Neural progenitor cell (in vitro differentiated cells): Measurements from ENCODE around the gene PARVA. TPM values are rescaled to one million over a fixed set of nuclear protein-coding genes. Genes with fewer than 3 reads are reported as not detected.

Experiments used
- DNase-seq: peaks from one replicate; pipeline ENCODE4 v3.0.0-alpha.2; 2016; ENCODE audit warnings: low spot score
- H2AFZ ChIP-seq: fragments of 200-600 bp; sonication (generic); replicated peaks from 2 replicates; pipeline ENCODE4 v1.6.1; 2016; ENCODE audit warnings: antibody characterized with exemption
- H3F3A ChIP-seq: fragments of 200-600 bp; sonication (generic); 2 replicates; pipeline ENCODE4 v1.6.1; 2016; ENCODE audit warnings: antibody characterized with exemption, low read depth
- H3K27ac ChIP-seq: fragments of 200-600 bp; sonication (generic); 2 replicates; pipeline ENCODE4 v1.5.1; 2016; ENCODE audit warnings: mild to moderate bottlenecking
- H3K27me3 ChIP-seq: fragments of 200-600 bp; sonication (generic); 2 replicates; pipeline ENCODE4 v1.6.1; 2016; ENCODE audit warnings: mild to moderate bottlenecking, moderate library complexity
- H3K36me3 ChIP-seq: fragments of 200-600 bp; sonication (generic); 2 replicates; pipeline ENCODE4 v1.5.1; 2016
- H3K4me1 ChIP-seq: fragments of 200-600 bp; sonication (generic); 2 replicates; pipeline ENCODE4 v1.6.1; 2016; ENCODE audit warnings: mixed run types
- H3K4me2 ChIP-seq: fragments of 200-600 bp; sonication (generic); 2 replicates; pipeline ENCODE4 v1.6.1; 2016
- H3K4me3 ChIP-seq: fragments of 200-600 bp; sonication (generic); 2 replicates; pipeline ENCODE4 v1.5.1; 2016
- H3K79me2 ChIP-seq: fragments of 200-600 bp; sonication (generic); 2 replicates; pipeline ENCODE4 v1.6.1; 2016; ENCODE audit warnings: low read depth
- H3K9ac ChIP-seq: fragments of 200-600 bp; sonication (generic); 2 replicates; pipeline ENCODE4 v1.6.1; 2016
- H3K9me3 ChIP-seq: fragments of 200-600 bp; sonication (generic); 2 replicates; pipeline ENCODE4 v1.5.1; 2016; ENCODE audit warnings: low read depth
- H4K20me1 ChIP-seq: fragments of 200-600 bp; sonication (generic); 2 replicates; pipeline ENCODE4 v1.6.1; 2016; ENCODE audit warnings: low read depth
- H3K27ac Mint-ChIP-seq: 3 replicates; pipeline ENCODE4 v1.8.0; 2021; ENCODE audit warnings: mixed read lengths
- H3K27me3 Mint-ChIP-seq: 2 replicates; pipeline ENCODE4 v1.8.0; 2022; ENCODE audit warnings: low read depth, mild to moderate bottlenecking, inconsistent platforms, moderate library complexity, mixed read lengths; ENCODE audit not compliant: insufficient read depth
- H3K36me3 Mint-ChIP-seq: 3 replicates; pipeline ENCODE4 v1.8.0; 2021; ENCODE audit warnings: mixed read lengths
- H3K4me1 Mint-ChIP-seq: 3 replicates; pipeline ENCODE4 v1.8.0; 2021; ENCODE audit warnings: mixed read lengths
- H3K4me3 Mint-ChIP-seq: 3 replicates; pipeline ENCODE4 v1.8.0; 2021; ENCODE audit warnings: mild to moderate bottlenecking, moderate library complexity, mixed read lengths
- H3K9me3 Mint-ChIP-seq: 3 replicates; pipeline ENCODE4 v1.8.0; 2020; ENCODE audit warnings: mixed read lengths
- CTCF ChIP-seq: fragments of 200-600 bp; sonication (generic); IDR thresholded peaks from 2 replicates; pipeline ENCODE4 v1.5.1; 2017; ENCODE audit warnings: antibody characterized with exemption, mild to moderate bottlenecking
- EZH2 ChIP-seq: fragments of 200-600 bp; sonication (generic); IDR thresholded peaks from 2 replicates; pipeline ENCODE4 v1.6.1; 2017; ENCODE audit warnings: antibody characterized with exemption, mild to moderate bottlenecking, moderate library complexity
- EZH2phosphoT487 ChIP-seq: fragments of 200-600 bp; sonication (generic); IDR thresholded peaks from 2 replicates; pipeline ENCODE4 v1.6.1; 2017; ENCODE audit warnings: antibody characterized with exemption
- total RNA-seq: library from RNA; depleted of rRNA; stranded (reverse); fragments of >200 nt; gene quantifications from 2 replicates; pipeline ENCODE4 v1.2.3, GENCODE V29; 2015; ENCODE audit warnings: low replicate concordance

PARVA gene
- total RNA-seq, 1 donor from 2014 or later = 15.3 TPM

- no peak overlapping the region for H2AFZ ChIP-seq
- H3K36me3 ChIP-seq = no peaks in the 10 kb centered on the region
Observed at GRCh38 chr11:12375720-12376119, 1.7 kb upstream of the PARVA start.

GRCh38 chr11:12376259-12377081, 901 bp upstream of the PARVA start:
- no peaks in the 10 kb centered on the region for H3K36me3 ChIP-seq
- no peak overlapping the region for H3K27ac ChIP-seq
- H3K4me2 ChIP-seq = peak overlapping the region; percentile 89
- H3K4me3 ChIP-seq = peak overlapping the region; percentile 90
- no peaks in the 10 kb centered on the region for H3K9me3 ChIP-seq
- H3K4me1 ChIP-seq = no peaks in the 10 kb centered on the region
- DNase-seq = peak; percentile 18
- no peak overlapping the region for H3K9ac ChIP-seq
- peaks cover 11% of the 10 kb centered on the region for H3K79me2 ChIP-seq
- H3K4me3 Mint-ChIP-seq = peak overlapping the region; percentile 84
- no peaks in the 10 kb centered on the region for H4K20me1 ChIP-seq
- TF ChIP-seq EZH2 (no peak), CTCF (no peak), EZH2phosphoT487 (no peak)
- H3K4me1 Mint-ChIP-seq = peaks cover 13% of the 10 kb centered on the region
- H3K36me3 Mint-ChIP-seq = peaks cover 2% of the 10 kb centered on the region
- peaks cover 21% of the 10 kb centered on the region for H3K27me3 ChIP-seq
- peak overlapping the region; percentile 46 for H3K27ac Mint-ChIP-seq
- H3K27me3 Mint-ChIP-seq = peaks cover 2% of the 10 kb centered on the region
- peak overlapping the region; percentile 84 for H2AFZ ChIP-seq
- H3K9me3 Mint-ChIP-seq = peaks cover 2% of the 10 kb centered on the region
- H3F3A ChIP-seq = peaks cover 22% of the 10 kb centered on the region

More at GRCh38 chr11:12375720-12376119, 1.7 kb upstream of the PARVA start:
- peaks cover 22% of the 10 kb centered on the region for H3F3A ChIP-seq
- no peak overlapping the region for H3K4me2 ChIP-seq
- DNase-seq = no peak
- H3K27me3 ChIP-seq = peaks cover 21% of the 10 kb centered on the region
- H3K4me1 Mint-ChIP-seq = peaks cover 13% of the 10 kb centered on the region
- no peak overlapping the region for H3K4me3 ChIP-seq
- H4K20me1 ChIP-seq = no peaks in the 10 kb centered on the region
- peaks cover 2% of the 10 kb centered on the region for H3K27me3 Mint-ChIP-seq
- no peak overlapping the region for H3K27ac ChIP-seq
- H3K4me1 ChIP-seq = no peaks in the 10 kb centered on the region
- no peaks in the 10 kb centered on the region for H3K36me3 Mint-ChIP-seq
- TF ChIP-seq CTCF (no peak), EZH2 (no peak), EZH2phosphoT487 (no peak)
- no peak overlapping the region for H3K4me3 Mint-ChIP-seq
- peaks cover 2% of the 10 kb centered on the region for H3K9me3 Mint-ChIP-seq
- H3K27ac Mint-ChIP-seq = no peak overlapping the region
- H3K9ac ChIP-seq = no peak overlapping the region
- no peaks in the 10 kb centered on the region for H3K9me3 ChIP-seq
- H3K79me2 ChIP-seq = peaks cover 11% of the 10 kb centered on the region

GRCh38 chr11:12377824-12378593, 638 bp downstream of the PARVA start:
- Mint-ChIP-seq H3K36me3 (peaks cover 2% of the 10 kb centered on the region), H3K9me3 (peaks cover 2% of the 10 kb centered on the region), H3K27me3 (peaks cover 2% of the 10 kb centered on the region), H3K4me1 (peaks cover 13% of the 10 kb centered on the region), H3K27ac (peak overlapping the region; percentile 97), H3K4me3 (peak overlapping the region; percentile 95)
- H3K79me2 ChIP-seq = peaks cover 11% of the 10 kb centered on the region
- no peaks in the 10 kb centered on the region for H3K36me3 ChIP-seq
- H2AFZ ChIP-seq = peak overlapping the region; percentile 84
- H3K4me1 ChIP-seq = peaks cover 6% of the 10 kb centered on the region
- peaks cover 22% of the 10 kb centered on the region for H3F3A ChIP-seq
- H3K27ac ChIP-seq = peak overlapping the region; percentile 97
- H3K4me2 ChIP-seq = peak overlapping the region; percentile 89
- H4K20me1 ChIP-seq = no peaks in the 10 kb centered on the region
- H3K4me3 ChIP-seq = peak overlapping the region; percentile 90
- peak; percentile 90 for DNase-seq
- H3K27me3 ChIP-seq = peaks cover 21% of the 10 kb centered on the region
- H3K9ac ChIP-seq = peak overlapping the region; percentile 81
- no peaks in the 10 kb centered on the region for H3K9me3 ChIP-seq
- TF ChIP-seq EZH2 (no peak), CTCF (peak; percentile 12)
